Measurements from ENCODE around the gene BMPR1A.

DNA sequence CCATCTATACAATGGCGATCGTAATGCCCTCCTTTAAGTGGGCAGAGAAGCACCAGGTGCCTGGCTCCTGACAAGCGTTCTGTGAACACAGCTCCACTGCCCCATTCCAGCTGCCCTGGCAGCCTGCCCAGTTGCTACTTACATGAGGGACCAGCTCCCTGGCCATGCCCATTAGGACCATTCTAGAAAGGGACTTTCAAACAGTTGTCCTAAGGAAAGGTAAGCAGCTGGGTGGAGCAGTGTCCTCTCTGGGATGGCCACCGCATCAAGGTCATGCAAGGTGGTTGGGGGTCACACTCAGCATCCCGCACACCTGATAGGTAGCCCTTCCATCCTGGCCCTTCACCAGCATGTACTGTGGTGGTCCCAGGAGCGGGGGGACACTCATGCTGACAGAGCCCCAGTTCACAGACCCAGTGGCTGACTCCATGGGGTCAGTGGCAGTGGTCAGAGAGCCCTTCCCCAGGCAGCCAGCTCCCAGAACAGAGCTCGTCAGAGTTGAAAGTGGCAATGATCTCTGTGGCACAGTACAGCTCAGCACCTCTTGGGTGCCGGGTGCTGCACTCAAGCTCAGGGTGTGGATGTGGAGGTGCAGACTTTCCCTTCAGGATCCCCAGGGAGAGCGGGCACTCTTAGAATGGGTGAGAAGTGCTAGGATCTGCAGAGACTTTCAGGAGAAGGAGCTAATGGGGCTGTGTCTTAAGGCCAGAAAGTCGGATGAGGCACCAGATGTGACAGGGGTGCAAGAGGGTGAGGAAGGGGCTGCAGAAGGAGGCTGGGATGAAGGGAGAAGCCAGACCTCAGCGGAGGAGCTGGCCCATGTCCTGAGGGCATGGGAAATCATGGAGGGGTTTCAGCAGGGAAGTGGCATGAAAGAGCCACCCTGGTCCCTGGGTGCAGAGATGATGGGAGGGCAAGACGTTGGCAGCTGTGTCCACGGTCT, 190.1 kb downstream of the BMPR1A start:
- TF ChIP-seq, protein P1, sequence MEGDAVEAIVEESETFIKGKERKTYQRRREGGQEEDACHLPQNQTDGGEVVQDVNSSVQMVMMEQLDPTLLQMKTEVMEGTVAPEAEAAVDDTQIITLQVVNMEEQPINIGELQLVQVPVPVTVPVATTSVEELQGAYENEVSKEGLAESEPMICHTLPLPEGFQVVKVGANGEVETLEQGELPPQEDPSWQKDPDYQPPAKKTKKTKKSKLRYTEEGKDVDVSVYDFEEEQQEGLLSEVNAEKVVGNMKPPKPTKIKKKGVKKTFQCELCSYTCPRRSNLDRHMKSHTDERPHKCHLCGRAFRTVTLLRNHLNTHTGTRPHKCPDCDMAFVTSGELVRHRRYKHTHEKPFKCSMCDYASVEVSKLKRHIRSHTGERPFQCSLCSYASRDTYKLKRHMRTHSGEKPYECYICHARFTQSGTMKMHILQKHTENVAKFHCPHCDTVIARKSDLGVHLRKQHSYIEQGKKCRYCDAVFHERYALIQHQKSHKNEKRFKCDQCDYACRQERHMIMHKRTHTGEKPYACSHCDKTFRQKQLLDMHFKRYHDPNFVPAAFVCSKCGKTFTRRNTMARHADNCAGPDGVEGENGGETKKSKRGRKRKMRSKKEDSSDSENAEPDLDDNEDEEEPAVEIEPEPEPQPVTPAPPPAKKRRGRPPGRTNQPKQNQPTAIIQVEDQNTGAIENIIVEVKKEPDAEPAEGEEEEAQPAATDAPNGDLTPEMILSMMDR (IDR thresholded peaks at IDR 0.05) = no peak
- TF ChIP-seq POLR2AphosphoS5 (IDR thresholded peaks at IDR 0.05; ENCODE audit: low read depth, low read length) (no peak), SIN3A (IDR thresholded peaks at IDR 0.05; ENCODE audit: borderline replicate concordance, insufficient read depth, low read depth, low read length) (no peak)
- TF ChIP-seq, protein P2, sequence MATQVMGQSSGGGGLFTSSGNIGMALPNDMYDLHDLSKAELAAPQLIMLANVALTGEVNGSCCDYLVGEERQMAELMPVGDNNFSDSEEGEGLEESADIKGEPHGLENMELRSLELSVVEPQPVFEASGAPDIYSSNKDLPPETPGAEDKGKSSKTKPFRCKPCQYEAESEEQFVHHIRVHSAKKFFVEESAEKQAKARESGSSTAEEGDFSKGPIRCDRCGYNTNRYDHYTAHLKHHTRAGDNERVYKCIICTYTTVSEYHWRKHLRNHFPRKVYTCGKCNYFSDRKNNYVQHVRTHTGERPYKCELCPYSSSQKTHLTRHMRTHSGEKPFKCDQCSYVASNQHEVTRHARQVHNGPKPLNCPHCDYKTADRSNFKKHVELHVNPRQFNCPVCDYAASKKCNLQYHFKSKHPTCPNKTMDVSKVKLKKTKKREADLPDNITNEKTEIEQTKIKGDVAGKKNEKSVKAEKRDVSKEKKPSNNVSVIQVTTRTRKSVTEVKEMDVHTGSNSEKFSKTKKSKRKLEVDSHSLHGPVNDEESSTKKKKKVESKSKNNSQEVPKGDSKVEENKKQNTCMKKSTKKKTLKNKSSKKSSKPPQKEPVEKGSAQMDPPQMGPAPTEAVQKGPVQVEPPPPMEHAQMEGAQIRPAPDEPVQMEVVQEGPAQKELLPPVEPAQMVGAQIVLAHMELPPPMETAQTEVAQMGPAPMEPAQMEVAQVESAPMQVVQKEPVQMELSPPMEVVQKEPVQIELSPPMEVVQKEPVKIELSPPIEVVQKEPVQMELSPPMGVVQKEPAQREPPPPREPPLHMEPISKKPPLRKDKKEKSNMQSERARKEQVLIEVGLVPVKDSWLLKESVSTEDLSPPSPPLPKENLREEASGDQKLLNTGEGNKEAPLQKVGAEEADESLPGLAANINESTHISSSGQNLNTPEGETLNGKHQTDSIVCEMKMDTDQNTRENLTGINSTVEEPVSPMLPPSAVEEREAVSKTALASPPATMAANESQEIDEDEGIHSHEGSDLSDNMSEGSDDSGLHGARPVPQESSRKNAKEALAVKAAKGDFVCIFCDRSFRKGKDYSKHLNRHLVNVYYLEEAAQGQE (IDR thresholded peaks at IDR 0.05; ENCODE audit: insufficient read depth in 1 of 2, low read depth in 2 of 2, low read length in 1 of 2) = no peak

Data from Panc1 (cell line).